HG03103 (cell line): Measurements from ENCODE around the gene RNGTT.
"Not testable (repeated sequence)": the region's sequence is repeated elsewhere in the genome, so short reads cannot be mapped to it uniquely, and the experiment has no call there.

Experiments
- ATAC-seq: cut with Tn5 transposase; IDR thresholded peaks from one replicate; pipeline ENCODE4 v1.9.1; 2021; ENCODE audit warnings: low read depth; ENCODE audit not compliant: unreplicated experiment

Gene RNGTT

DNA sequence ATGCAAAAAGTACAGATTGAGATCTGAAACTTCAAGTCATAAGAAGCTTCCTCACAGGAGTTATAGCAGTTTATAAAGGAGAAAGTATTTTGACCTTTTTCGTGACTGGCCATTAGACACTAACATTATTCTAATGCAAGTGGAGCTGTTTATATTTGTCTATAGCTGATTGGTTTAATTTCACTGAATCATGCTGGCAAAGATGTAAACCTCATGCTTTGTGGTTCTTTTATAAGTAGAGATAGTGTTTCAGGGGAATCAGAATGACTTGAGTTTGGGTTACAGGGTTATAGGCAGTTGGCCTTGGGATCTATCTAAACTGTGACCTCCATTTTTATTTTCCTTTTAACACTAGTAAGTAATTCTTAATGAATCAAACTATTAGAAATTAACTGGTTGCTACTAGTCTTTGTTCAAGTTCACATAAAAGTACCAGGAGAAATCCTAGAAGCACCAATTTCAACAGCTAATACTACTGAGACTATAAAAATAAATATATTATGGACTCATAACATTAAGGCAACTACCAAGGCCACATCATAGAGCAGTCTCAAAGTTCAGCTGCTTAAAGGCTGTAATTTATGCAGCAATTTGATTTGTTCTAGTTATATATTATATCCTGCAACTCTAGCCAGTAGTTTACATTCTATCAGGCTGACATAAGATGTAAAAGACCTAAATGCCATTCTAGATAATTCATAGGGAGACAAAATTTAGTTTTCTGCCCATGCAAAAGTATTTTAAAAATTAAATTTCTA, 94.0 kb downstream of the RNGTT start:
- no peak for ATAC-seq

DNA sequence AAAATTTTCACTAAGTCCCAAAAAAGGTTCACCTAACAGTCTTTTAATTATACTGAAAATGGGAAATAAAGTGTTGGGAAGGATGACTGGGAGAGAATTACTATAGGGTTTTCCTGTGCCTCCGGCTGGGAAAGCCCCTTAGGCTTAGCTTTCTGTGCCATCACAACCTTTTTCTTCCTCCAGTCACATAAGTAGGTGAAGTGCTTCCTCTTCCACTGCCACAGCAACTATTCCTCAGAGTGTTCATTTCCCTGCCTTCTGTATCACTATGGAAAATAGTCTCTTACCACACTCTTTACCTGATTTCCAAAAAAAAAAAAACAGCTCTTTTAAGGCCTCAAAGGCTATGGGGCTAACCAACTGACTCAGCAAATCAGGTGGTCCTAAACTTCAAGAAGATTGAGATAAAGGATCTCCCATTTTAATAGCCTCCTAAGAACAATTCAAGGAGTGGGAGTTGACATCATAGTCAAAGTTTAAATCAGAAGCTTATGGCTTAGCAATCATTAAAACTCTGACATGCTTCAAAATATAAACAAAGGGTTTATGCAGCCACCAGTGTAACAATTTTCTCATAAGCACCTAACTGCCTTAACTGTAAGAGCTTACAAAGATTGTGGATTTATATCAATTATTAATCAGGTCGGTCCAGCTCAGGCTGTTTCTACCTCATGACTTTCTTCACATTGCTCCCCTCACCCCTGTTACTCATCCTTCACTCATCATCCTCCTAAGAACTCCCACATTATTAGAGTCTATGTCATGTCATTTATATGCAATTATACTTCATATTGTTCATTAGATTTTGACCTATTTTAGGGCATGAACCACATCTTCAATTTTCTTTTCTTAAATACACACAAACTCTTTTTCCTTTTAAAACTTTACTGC, 95.3 kb downstream of the RNGTT start:
- no peak for ATAC-seq

DNA sequence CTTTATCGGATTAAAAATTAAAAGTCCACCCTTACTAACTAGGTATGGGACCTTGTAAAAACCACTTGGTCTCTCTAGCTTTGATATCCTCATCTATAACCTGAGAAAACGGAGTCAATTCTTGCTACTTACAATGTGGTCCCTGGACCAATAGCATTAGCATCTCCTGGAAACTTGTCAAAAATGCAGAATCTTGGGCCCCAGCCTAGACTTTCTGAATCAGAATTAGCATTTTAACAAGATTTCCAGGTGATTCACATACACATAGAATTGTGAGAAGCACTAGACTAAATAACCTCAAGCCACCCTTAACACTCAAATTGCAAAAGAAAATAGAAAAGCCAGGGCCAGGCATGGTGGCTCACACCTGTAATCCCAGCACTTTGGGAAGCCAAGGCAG, 96.6 kb downstream of the RNGTT start:
- ATAC-seq: no peak

DNA sequence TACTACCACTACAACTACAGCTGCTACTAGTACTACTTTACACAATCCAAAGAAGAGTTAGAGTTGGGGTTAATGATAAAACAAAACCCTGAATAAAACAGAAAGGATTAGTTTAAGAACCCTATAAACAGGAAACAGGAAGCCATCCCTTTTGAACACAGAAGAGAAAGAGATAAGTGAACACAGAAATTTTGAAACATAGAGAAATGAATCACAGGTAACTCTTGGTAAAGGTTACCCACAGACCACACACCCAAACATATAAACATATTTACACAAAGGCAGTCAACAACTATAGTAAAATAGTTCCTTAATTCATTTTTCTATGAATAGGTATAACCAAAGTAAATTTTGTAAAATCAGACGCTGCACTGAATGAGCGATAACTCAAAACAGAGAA, 98.1 kb downstream of the RNGTT start:
- ATAC-seq: no peak

GRCh38 chr6:88864359-88865054, 98.9 kb downstream of the RNGTT start:
- no peak for ATAC-seq

DNA sequence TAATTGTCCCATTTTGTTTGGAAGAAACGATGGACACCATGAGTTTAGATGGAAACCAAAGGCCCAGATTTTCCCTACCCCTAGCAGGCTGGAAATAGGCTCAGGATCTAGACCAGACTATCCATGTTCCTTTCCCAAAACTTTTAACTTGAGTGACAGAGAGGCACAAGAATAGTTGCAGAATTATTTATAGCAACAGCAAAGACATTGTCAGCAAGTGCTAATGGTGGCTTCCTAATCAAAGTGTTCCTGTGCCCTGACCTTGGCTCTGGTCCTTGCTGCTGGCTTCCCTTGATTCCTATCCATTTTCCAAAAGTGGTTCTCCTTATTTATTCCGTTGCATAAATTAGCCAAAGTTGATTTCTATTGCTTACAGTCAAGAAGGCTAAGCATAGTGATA, 103.1 kb downstream of the RNGTT start:
- no peak for ATAC-seq

DNA sequence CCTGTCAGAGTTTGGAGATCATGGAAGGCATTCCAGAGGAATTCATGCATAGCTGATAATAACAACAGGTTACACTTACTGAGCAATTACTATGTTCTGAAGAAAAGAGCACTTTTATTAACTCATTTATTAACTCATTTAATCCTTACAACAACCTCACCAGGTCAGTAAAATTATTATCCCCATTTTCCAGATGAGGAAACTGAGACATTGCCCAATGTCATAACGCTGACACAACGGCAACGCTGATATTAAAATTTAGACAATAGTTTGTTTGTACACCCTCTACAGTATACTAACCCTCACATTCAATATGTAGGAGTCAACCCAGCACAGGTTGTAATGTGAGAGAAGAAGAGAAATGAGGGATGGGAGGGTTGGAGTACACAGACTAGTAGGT, 105.0 kb downstream of the RNGTT start:
- no peak for ATAC-seq

DNA sequence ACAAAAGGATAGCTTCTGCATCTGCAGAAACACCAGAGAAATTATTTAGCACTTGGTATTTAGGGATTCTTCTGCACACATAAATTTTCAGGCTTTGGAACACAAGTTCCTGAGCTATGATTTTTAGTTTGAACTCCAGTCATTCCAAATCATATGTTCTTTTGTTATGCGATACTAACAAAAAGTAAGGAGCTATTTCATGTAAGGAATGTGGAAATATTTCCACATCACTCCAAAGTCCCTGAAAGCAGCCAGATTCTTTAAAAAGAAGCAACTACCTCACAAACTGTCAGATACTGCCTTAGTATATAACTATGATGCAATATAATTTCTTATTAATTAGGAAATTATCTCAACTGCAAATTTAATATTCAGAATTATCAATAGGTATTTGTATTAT, 106.9 kb downstream of the RNGTT start:
- ATAC-seq: no peak

DNA sequence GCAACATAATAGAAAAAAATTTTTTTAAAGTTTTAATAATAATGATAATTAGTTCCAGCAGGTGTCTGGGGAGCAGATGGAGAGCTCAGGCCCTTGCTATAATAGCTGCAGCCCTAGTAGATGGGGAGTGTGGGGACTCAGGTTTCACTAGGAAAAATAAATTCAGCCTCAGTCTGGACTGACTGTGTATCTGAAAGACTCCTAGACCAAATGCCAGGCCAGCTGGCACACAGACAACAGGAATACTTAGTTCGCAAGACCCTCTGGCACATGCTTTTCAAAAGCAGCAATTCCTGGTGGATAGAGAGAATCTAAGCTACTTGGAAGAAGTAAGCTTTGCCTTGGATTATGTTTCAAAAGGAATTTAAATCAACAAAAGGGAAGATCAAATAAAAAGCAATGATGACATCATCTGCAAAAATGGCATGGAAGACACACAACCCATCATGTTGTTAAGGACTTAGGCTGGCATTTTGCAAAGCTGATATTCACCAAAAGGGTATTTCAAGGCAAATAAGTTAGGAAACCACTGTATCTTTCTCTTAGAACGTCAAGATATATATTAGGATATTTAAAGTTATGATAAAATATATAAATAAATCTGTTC, 107.8 kb downstream of the RNGTT start:
- no peak for ATAC-seq

DNA sequence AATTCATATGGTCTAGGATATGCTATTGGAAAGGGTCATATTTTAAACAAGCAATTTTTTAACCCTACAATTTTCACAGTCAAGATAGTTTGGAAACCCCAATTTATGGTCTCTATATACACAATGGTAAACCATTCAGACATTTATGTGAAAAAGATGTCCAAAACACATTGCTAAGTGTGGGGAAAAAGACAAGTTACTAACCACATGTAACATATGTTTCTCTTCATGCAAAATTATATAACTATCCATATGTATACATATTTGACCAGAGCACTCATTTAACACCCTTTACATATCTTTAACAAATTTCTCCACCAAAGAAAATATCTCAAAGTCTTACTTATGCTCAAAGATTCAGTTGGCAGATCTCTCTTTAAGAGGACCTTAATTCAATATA, 110.6 kb downstream of the RNGTT start:
- no peak for ATAC-seq

DNA sequence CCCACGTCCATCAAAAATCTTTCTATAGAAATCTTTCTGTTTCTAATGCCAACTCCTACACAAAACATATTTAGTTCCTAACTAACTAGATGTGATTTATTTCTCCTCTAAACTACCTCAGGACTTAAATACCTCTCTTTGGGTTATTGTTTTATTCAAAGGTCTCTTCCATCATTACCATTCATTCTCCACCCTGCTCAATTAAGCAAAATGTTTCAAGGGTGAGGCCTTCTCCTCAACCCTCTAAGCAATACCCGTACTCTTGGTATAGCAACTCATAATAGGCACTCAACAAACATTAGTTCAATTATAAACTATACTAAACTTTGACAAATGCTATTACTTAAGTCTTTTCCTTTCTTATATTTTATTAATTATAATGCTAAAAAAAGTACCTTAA, 111.4 kb downstream of the RNGTT start:
- ATAC-seq: no peak

GRCh38 chr6:88848870-88849269, 114.5 kb downstream of the RNGTT start:
- ATAC-seq: no peak

- ATAC-seq: no peak
Measured at GRCh38 chr6:88843040-88843439, 120.4 kb downstream of the RNGTT start.

DNA sequence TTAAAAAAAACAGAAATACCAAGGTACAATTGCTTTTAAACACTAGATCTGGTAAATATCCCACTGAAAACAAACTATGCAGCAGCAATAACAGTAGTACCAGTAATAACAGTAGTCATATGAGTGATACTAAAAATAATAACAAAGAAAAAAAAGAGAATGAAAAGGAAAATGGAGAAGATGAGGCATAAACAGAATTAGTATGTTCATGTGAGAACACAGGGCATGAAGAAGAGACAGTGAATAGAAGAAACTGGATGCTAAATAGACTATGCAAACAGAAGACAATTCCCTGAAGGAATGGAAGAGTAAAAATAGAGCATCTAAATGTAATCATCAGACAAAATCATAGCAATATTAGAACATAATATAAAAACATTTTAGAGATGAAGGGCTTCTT, 121.1 kb downstream of the RNGTT start:
- ATAC-seq: no peak

- ATAC-seq: no peak
Measured at GRCh38 chr6:88840796-88841539, 122.5 kb downstream of the RNGTT start.

- ATAC-seq: no peak
Measured at GRCh38 chr6:88840289-88840688, 123.1 kb downstream of the RNGTT start.

DNA sequence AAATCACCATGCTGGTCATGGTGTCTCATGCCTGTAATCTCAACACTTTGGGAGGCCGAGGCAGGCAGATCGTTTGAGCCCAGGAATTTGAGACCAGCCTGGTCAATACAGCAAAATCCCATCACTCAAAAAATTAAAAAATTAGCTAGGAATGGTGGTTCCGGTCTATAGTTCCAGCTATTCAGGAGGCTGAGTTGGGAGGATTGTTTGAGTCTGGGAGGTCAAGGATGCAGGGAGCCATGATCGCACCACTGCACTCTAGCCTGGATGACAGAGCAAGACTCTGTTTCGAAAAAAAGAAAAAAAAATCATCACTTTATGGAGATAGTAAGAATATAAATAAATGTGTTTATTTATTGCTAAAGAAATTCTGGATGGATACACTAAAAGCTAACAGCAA, 124.1 kb downstream of the RNGTT start:
- ATAC-seq: no peak

DNA sequence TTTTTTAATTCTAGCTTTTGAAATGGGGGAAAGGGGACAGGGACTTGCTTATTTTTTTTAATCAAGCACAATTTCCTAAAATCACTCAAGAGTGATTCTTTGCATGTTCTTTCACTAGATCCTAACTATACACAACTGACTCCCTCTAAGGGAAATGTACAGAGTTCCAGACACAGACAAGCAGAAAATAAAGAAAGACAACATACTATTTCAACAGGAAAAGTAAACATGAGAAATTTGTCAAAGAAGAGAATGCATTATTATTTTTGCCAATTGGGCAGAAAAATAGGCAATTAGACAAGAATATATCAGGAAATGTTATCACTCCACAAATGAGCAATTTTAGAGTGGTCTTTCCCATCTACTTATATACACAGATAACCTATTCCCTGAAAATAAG, 128.2 kb downstream of the RNGTT start:
- no peak for ATAC-seq

GRCh38 chr6:88833071-88833470, 130.3 kb downstream of the RNGTT start:
- not testable (repeated sequence) for ATAC-seq

GRCh38 chr6:88827599-88827998, 135.8 kb downstream of the RNGTT start:
- ATAC-seq: not testable (repeated sequence)
